ENCODE measurements around the gene TMEM245. TPM values are rescaled to one million over a fixed set of nuclear protein-coding genes. Genes with fewer than 3 reads are reported as not detected.
A peak's percentile ranks its signal among the peaks of the same experiment; 100 is the strongest.

TMEM245 gene
- total and polyA plus RNA-seq, 11 donors = 16.7 to 174 (median 99.6) TPM

DNA sequence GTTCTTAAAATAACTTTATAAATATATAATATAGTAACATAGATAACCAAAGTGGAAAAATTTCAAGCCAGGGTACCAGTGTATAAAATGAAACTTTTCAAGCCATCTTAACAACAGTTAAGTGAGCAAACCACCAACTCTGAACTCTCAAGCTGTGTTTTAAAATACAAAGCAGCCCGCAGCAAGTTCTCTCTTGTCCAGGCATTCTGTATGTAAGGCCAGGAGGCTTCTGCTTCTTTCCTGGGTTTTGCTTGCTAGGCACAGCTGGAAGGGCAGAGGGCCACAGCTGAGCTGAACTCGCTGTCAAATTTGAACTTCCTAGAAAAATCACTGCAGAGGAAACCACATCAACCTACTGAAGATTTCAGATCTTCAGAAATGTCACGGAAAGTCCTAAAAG, 99.6 kb downstream of the TMEM245 start:
- Histone ChIP-seq H3K4me1 (peaks cover 0 to 38% (median 15%) of the 10 kb centered on the region in 12 donors), H3K27ac (no peak overlapping the region), H3K4me3 (no peak overlapping the region), H3K36me3 (peaks cover 0 to 24% (median 13%) of the 10 kb centered on the region in 9 donors), H3K9me3 (no peaks in the 10 kb centered on the region), H3K27me3 (no peaks in the 10 kb centered on the region)
- 91 to 96% (median 94%) methylated on average over 3 of the region's 3 CpGs for WGBS, 4 donors
- ATAC-seq (no peak), DNase-seq (no peak)
- TF ChIP-seq POLR2A (IDR thresholded peaks at IDR 0.05) = no peak
- TF ChIP-seq, protein P1, sequence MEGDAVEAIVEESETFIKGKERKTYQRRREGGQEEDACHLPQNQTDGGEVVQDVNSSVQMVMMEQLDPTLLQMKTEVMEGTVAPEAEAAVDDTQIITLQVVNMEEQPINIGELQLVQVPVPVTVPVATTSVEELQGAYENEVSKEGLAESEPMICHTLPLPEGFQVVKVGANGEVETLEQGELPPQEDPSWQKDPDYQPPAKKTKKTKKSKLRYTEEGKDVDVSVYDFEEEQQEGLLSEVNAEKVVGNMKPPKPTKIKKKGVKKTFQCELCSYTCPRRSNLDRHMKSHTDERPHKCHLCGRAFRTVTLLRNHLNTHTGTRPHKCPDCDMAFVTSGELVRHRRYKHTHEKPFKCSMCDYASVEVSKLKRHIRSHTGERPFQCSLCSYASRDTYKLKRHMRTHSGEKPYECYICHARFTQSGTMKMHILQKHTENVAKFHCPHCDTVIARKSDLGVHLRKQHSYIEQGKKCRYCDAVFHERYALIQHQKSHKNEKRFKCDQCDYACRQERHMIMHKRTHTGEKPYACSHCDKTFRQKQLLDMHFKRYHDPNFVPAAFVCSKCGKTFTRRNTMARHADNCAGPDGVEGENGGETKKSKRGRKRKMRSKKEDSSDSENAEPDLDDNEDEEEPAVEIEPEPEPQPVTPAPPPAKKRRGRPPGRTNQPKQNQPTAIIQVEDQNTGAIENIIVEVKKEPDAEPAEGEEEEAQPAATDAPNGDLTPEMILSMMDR (IDR thresholded peaks at IDR 0.05) = no peak
- intact Hi-C loops (cut with DNase I) = no loop called here

DNA sequence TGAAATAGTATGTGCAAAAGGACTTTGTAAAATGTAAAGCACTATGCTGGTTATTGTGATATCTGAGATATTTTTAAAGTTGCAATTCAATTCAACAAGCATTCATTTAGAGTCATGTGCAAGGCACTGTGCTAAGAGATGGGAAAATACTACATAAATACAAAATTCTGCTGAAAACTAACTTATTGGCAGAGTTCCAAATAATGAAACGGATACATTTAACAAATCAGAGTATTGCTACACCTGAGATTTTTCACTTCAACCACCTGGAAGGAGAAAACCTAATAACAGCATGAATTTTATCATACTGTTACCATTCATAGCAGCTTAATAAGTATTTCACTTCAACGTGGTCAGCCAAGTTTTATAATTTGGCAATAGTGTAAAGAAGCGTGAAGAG, 100.3 kb downstream of the TMEM245 start:
- Histone ChIP-seq H3K36me3 (peaks cover 0 to 22% (median 13%) of the 10 kb centered on the region in 9 donors), H3K4me3 (no peak overlapping the region), H3K4me1 (peaks cover 0 to 40% (median 16%) of the 10 kb centered on the region in 12 donors), H3K27ac (no peak overlapping the region), H3K27me3 (no peaks in the 10 kb centered on the region), H3K9me3 (no peaks in the 10 kb centered on the region)
- ATAC-seq (no peak), DNase-seq (no peak)
- intact Hi-C loops (cut with DNase I) = loop anchor here in 1 of 10 donors (10.0 kb wide), 1 partner anchor 65 kb away; no protein-coding TSS in a partner anchor
- 83 to 89% (median 87%) methylated on average over 3 of the region's 3 CpGs for whole genome bisulfite sequencing, 4 donors
- no peak for TF ChIP-seq POLR2A (IDR thresholded peaks at IDR 0.05)
- TF ChIP-seq, protein P1 (IDR thresholded peaks at IDR 0.05) = no peak

DNA sequence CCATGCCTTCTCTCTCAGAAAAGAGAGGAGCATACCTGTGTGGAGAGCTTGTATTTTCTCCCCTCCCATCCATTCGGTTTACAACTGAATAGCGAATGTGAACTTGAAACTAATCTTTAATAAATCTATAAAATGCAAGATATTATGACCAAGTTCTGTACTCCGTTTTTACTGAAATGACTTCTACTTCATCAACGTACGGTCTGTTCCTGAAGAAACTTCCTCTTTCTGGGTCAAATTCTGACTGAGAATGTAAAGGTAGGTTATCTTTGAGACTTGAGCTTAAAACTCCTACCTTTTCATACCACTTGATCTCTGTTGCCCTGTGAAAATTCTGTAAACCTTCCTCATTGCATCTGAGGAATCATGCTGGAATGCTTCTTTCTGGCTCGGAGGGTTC, 102.3 kb downstream of the TMEM245 start:
- no peak for ATAC-seq
- WGBS, 4 donors = 88 to 94% (median 91%) methylated on average over 6 of the region's 6 CpGs
- Histone ChIP-seq H3K4me3 (no peak overlapping the region), H3K4me1 (peaks cover 0 to 36% (median 21%) of the 10 kb centered on the region in 12 donors), H3K27me3 (no peaks in the 10 kb centered on the region), H3K36me3 (peaks cover 0 to 20% (median 13%) of the 10 kb centered on the region in 9 donors), H3K27ac (peak overlapping the region in 2 of 12 donors; percentile 21 to 22), H3K9me3 (no peaks in the 10 kb centered on the region)
- DNase-seq = no peak
- TF ChIP-seq, protein P1 (IDR thresholded peaks at IDR 0.05) = no peak
- TF ChIP-seq POLR2A (IDR thresholded peaks at IDR 0.05) = no peak
- intact Hi-C loops (cut with DNase I) = loop anchor here in 1 of 10 donors (10.0 kb wide), 1 partner anchor 63 kb away; no protein-coding TSS in a partner anchor

DNA sequence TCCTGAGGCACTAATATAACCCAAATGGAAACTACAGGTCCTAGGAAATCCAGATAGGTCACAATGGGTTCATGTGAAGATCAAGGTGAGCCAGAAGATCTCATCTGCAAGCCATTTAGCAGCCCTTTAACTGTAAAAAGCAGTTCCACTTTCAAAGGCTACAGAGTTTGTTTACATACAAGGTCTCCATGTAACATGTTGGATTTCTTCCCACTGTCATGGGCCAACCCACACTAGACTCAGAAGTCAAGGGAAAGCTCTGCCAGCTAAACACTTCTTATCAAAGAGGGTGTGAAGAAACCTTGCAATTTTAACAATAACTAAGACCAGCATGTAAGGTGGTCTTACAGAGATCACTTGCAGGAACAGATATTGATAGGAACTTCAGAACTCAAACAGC, 102.7 kb downstream of the TMEM245 start:
- no peaks in the 10 kb centered on the region for H3K9me3 ChIP-seq
- intact Hi-C loops (cut with DNase I) = loop anchor here in 1 of 10 donors (10.0 kb wide), 1 partner anchor 62 kb away; no protein-coding TSS in a partner anchor
- peak overlapping the region in 1 of 12 donors; percentile 22 for H3K27ac ChIP-seq
- H3K36me3 ChIP-seq = peaks cover 0 to 19% (median 13%) of the 10 kb centered on the region in 9 donors
- peaks cover 0 to 36% (median 24%) of the 10 kb centered on the region in 12 donors for H3K4me1 ChIP-seq
- no peak for TF ChIP-seq POLR2A (IDR thresholded peaks at IDR 0.05)
- TF ChIP-seq, protein P1 (IDR thresholded peaks at IDR 0.05) = no peak
- DNase-seq (no peak), ATAC-seq (no peak)
- H3K4me3 ChIP-seq = no peak overlapping the region
- H3K27me3 ChIP-seq = no peaks in the 10 kb centered on the region
